GM12878 (cell line): Measurements from ENCODE around the gene STK40. TPM values are rescaled to one million over a fixed set of nuclear protein-coding genes. Genes with fewer than 3 reads are reported as not detected.

ENCODE experiments used
- ATAC-seq: fragments of 200-7000 bp; cut with Tn5 transposase; 3 replicates; pipeline ENCODE4 v1.9.1; 2020; ENCODE audit warnings: mild to moderate bottlenecking, moderate library complexity
- BruUV-seq: library from RNA; stranded (reverse); fragments of 400-500 nt; replicated peaks from 2 replicates; lab custom pipeline; 2021; lab: Mats Ljungman, UMichigan
- CTCF ChIA-PET: fragments of 300-600 bp; sonication (Branson Sonifier 250); formaldehyde crosslinking; extraction: SDS; loops from one replicate; lab custom pipeline; 2021; ENCODE audit warnings: inconsistent platforms; lab: Yijun Ruan, JAX
- POLR2A ChIA-PET: fragments of 350-600 bp; formaldehyde crosslinking; extraction: SDS; loops from one replicate; lab custom pipeline; 2021; ENCODE audit warnings: inconsistent platforms; lab: Charles Lee
- RAD21 ChIA-PET: fragments of 300-600 bp; sonication (Branson Sonifier 250); formaldehyde crosslinking; loops from one replicate; lab custom pipeline; 2023; ENCODE audit warnings: antibody characterized with exemption; ENCODE audit not compliant: unreplicated experiment; lab: Charles Lee
- SMC1A ChIA-PET: fragments of 300-600 bp; sonication (Branson Sonifier 250); formaldehyde crosslinking; loops from one replicate; lab custom pipeline; 2023; ENCODE audit not compliant: unreplicated experiment, uncharacterized antibody; lab: Charles Lee
- DNase-seq: peaks from one replicate; pipeline ENCODE4 v3.0.0-alpha.2; 2011; ENCODE audit warnings: low read depth, low spot score
- FAIRE-seq: peaks from 3 replicates; lab custom pipeline; 2011; peaks lifted over from hg19 to GRCh38; lab: Jason Lieb, UNC
- H2AFZ ChIP-seq: 2 replicates; pipeline ENCODE4 v1.6.0; 2011; ENCODE audit warnings: low read depth, low read length, control low read depth; ENCODE audit not compliant: control insufficient read depth
- H3K27ac ChIP-seq: 2 replicates; pipeline ENCODE4 v1.5.1; 2011; ENCODE audit warnings: control low read depth; ENCODE audit not compliant: control insufficient read depth, insufficient read depth
- H3K27me3 ChIP-seq, 2 experiments: replicated peaks in 1 of 2; 2 replicates each; pipeline versions ENCODE4 v1.6.0 to v1.6.1; 2011; ENCODE audit warnings: low read length in 1 of 2; ENCODE audit not compliant: control insufficient read depth in 2 of 2, insufficient read depth in 2 of 2
- H3K36me3 ChIP-seq, 2 experiments: 2 replicates each; pipeline ENCODE4 v1.5.1; 2011; ENCODE audit warnings: low read length in 1 of 2; ENCODE audit not compliant: control insufficient read depth in 2 of 2, insufficient read depth in 2 of 2
- H3K4me1 ChIP-seq: 2 replicates; pipeline ENCODE4 v1.6.1; 2011; ENCODE audit warnings: mild to moderate bottlenecking, low read length, moderate library complexity, mixed read lengths; ENCODE audit not compliant: control insufficient read depth, insufficient read depth
- H3K4me2 ChIP-seq: 2 replicates; pipeline ENCODE4 v1.6.0; 2011; ENCODE audit warnings: control low read depth; ENCODE audit not compliant: control insufficient read depth, insufficient read depth
- H3K4me3 ChIP-seq: fragments of 200-600 bp; sonication (generic); 2 replicates; pipeline ENCODE4 v1.5.1; 2016
- H3K79me2 ChIP-seq: 2 replicates; pipeline ENCODE4 v1.6.0; 2011; ENCODE audit warnings: low read length; ENCODE audit not compliant: control insufficient read depth, insufficient read depth
- H3K9ac ChIP-seq: 2 replicates; pipeline ENCODE4 v1.8.0; 2011; ENCODE audit warnings: low read length, control low read depth, mixed read lengths; ENCODE audit not compliant: control insufficient read depth, insufficient read depth
- H3K9me3 ChIP-seq: replicated peaks from 3 replicates; pipeline ENCODE4 v1.5.1; 2011; ENCODE audit warnings: mild to moderate bottlenecking, low read length; ENCODE audit not compliant: control insufficient read depth, insufficient read depth
- H4K20me1 ChIP-seq: 2 replicates; pipeline ENCODE4 v1.6.0; 2011; ENCODE audit not compliant: control insufficient read depth, insufficient read depth
- EED ChIP-seq: sonication (generic); IDR thresholded peaks from 2 replicates; pipeline ENCODE4 v1.6.1; 2016; ENCODE audit warnings: antibody characterized with exemption, low read depth
- HCFC1 ChIP-seq: fragments of 150-350 bp; IDR thresholded peaks from 2 replicates; pipeline ENCODE4 v1.6.1; 2014; ENCODE audit warnings: low read length
- HDGF ChIP-seq: fragments of 450-650 bp; IDR thresholded peaks from 2 replicates; pipeline ENCODE4 v1.6.1; 2016; ENCODE audit warnings: antibody characterized with exemption
- IRF4 ChIP-seq: IDR thresholded peaks from 2 replicates; pipeline ENCODE4 v1.6.1; 2011; ENCODE audit warnings: low read depth, low read length
- JUNB ChIP-seq: IDR thresholded peaks from 2 replicates; pipeline ENCODE4 v1.6.1; 2016; ENCODE audit warnings: antibody characterized with exemption, mild to moderate bottlenecking
- KLF5 ChIP-seq: fragments of 450-650 bp; IDR thresholded peaks from 2 replicates; pipeline ENCODE4 v1.6.1; 2014; ENCODE audit warnings: mild to moderate bottlenecking; ENCODE audit not compliant: partially characterized antibody
- MYC ChIP-seq: IDR thresholded peaks from 2 replicates; pipeline ENCODE4 v1.6.1; 2011; ENCODE audit warnings: mild to moderate bottlenecking, low read length, moderate library complexity, inconsistent platforms; ENCODE audit not compliant: insufficient read depth, insufficient replicate concordance, insufficient read length, severe bottlenecking
- PAX5 ChIP-seq: IDR thresholded peaks from 2 replicates; pipeline ENCODE4 v1.6.1; 2011; ENCODE audit warnings: low read depth, low read length, borderline replicate concordance
- PAX8 ChIP-seq: fragments of 450-650 bp; IDR thresholded peaks from 2 replicates; pipeline ENCODE4 v1.6.1; 2017; ENCODE audit warnings: mild to moderate bottlenecking, moderate library complexity
- POLR2AphosphoS5 ChIP-seq: IDR thresholded peaks from 2 replicates; pipeline ENCODE4 v1.6.1; 2011; ENCODE audit warnings: mild to moderate bottlenecking, low read length, inconsistent platforms
- RUNX3 ChIP-seq: IDR thresholded peaks from 2 replicates; pipeline ENCODE4 v1.6.1; 2012; ENCODE audit warnings: low read length, inconsistent platforms
- SUPT20H ChIP-seq: IDR thresholded peaks from 2 replicates; pipeline ENCODE4 v1.6.1; 2011; ENCODE audit warnings: low read depth, mild to moderate bottlenecking, low read length, moderate library complexity, borderline replicate concordance; ENCODE audit not compliant: control insufficient read depth
- TCF12 ChIP-seq: IDR thresholded peaks from 2 replicates; pipeline ENCODE4 v1.6.1; 2011; ENCODE audit warnings: low read depth, mild to moderate bottlenecking, low read length
- TCF7 ChIP-seq: IDR thresholded peaks from 2 replicates; pipeline ENCODE4 v1.6.1; 2014; ENCODE audit warnings: antibody characterized with exemption, borderline replicate concordance
- ZBED1 ChIP-seq: IDR thresholded peaks from 2 replicates; pipeline ENCODE4 v1.6.1; 2016; ENCODE audit warnings: borderline replicate concordance
- WGBS: methylation state at CpG from one replicate; pipeline ENCODE4 v1.1.6; 2016; ENCODE audit warnings: low lambda C conversion rate; ENCODE audit not compliant: insufficient replicate concordance, insufficient coverage; ENCODE audit errors: missing lambda C conversion rate; 5-methylcytosine and 5-hydroxymethylcytosine counted together
- in situ Hi-C: fragments of 300-500 bp; cut with MboI; formaldehyde crosslinking; loops from 9 replicates; pipeline ENCODE4 v1.14.3; 2018; ENCODE audit warnings: mixed read lengths
- intact Hi-C: fragments of 100-400 bp; cut with micrococcal nuclease; formaldehyde crosslinking; loops from one replicate; pipeline ENCODE4 v1.14.2; 2022; ENCODE audit not compliant: unreplicated experiment
- polyA plus RNA-seq, 11 experiments: library from polyadenylated mRNA; depleted of rRNA in 4 of 11; unstranded in 6 of 11; stranded (reverse) in 5 of 11; fragments of >200 nt; fragmentation: Nextera tagmentation in 4 of 11; fragmentation: Illumina TruSeq in 1 of 11; extraction: Ambion mirVana in 4 of 11; extraction: Trizol in 1 of 11; gene quantifications; 1 replicate in 1 of 11; 2 replicates in 10 of 11; pipeline versions ENCODE4 v1.2.1 to v1.2.3, GENCODE V29; 2011 to 2016; ENCODE audit warnings: inconsistent platforms in 2 of 11, missing spikeins in 2 of 11, low read depth in 1 of 11
- total RNA-seq, 4 experiments: library from RNA; depleted of rRNA in 3 of 4; stranded (reverse); fragments of >200 nt in 3 of 4; fragmentation: Illumina TruSeq in 1 of 4; extraction: Trizol in 1 of 4; gene quantifications; 2 replicates each; pipeline versions ENCODE4 v1.2.1 to v1.2.3, GENCODE V29; 2013 to 2021

Gene STK40
- total and polyA plus RNA-seq, 10 of the 15 experiments (the other 5 are each of a cell fraction or from before 2014, with no cell fraction given), result 0.27 to 51.0 (median 29.5) TPM

- no peak for TF ChIP-seq MYC
- no peak for TF ChIP-seq PAX8
- no peak for TF ChIP-seq POLR2AphosphoS5
- TF ChIP-seq SUPT20H, result no peak
Observed at GRCh38 chr1:36397083-36397377, 11.3 kb upstream of the STK40 start (continued).

- no peaks in the 10 kb centered on the region for H3K27me3 ChIP-seq
- no peak for DNase-seq
- ChIA-PET CTCF (interaction anchor here (1.6 to 3.4 kb wide), 3 partner anchors 9 to 68 kb away, joined by 3 to 25 read pairs (median 15); partner anchors contain the start of gene MRPS15), RAD21 (interaction anchor here (1.7 to 2.1 kb wide), 3 partner anchors 9 to 208 kb away, joined by 4 to 20 read pairs (median 12); no protein-coding TSS in a partner anchor), POLR2A (interaction anchor here (0.7 to 5.8 kb wide), 8 partner anchors 9 to 234 kb away, joined by 3 to 79 read pairs (median 5); partner anchors contain the start of genes STK40 and THRAP3), SMC1A (interaction anchor here (0.9 to 3.8 kb wide), 7 partner anchors 9 to 234 kb away, joined by 4 to 36 read pairs (median 6); no protein-coding TSS in a partner anchor)
- peaks cover 0 to 11% of the 10 kb centered on the region in 2 experiments; a peak in 3 of 4 replicates for H3K36me3 ChIP-seq
- H3K9me3 ChIP-seq, result peaks cover 2% of the 10 kb centered on the region; the same call in 2 of the 3 replicates
- H3K4me2 ChIP-seq, result peak overlapping the region; percentile 93
- BruUV-seq, result no TSS peak
- peaks cover 28% of the 10 kb centered on the region for H3K79me2 ChIP-seq
- no peaks in the 10 kb centered on the region for H4K20me1 ChIP-seq
- TF ChIP-seq IRF4 (0 out of 2 replicates have a peak, but pooled peaks have one; percentile 32), EED (no peak), HDGF (no peak), PAX5 (no peak), RUNX3 (peak; percentile 47), TCF12 (0 out of 2 replicates have a peak, but pooled peaks have one; percentile 14), HCFC1 (no peak), KLF5 (no peak), ZBED1 (no peak), JUNB (peak; percentile 78), TCF7 (no peak)
- peak overlapping the region; percentile 34; the same call in 1 of the 2 replicates for H2AFZ ChIP-seq
- peak overlapping the region; percentile 56 for H3K9ac ChIP-seq
- peak; percentile 27 for ATAC-seq
- 26% methylated on average over 6 of the region's 6 CpGs for WGBS
- H3K4me3 ChIP-seq, result peak overlapping the region; percentile 94; the same call in 1 of the 2 replicates
- intact Hi-C loops, result no loop called here
- in situ Hi-C loops, result no loop called here
- peak overlapping the region; percentile 52 for H3K27ac ChIP-seq
- H3K4me1 ChIP-seq, result peaks cover 25% of the 10 kb centered on the region
- FAIRE-seq, result no peak
Observed at GRCh38 chr1:36396359-36396758, 10.6 kb upstream of the STK40 start.
